Activated CD4-positive, alpha-beta memory T cell treated with anti-CD3 and anti-CD28 coated beads for 36 hours (primary cell): ENCODE results near the gene PTPRU. TPM values are rescaled to one million over a fixed set of nuclear protein-coding genes. Genes with fewer than 3 reads are reported as not detected.

ENCODE experiments used
- CTCF ChIA-PET: fragments of 350-600 bp; sonication (Branson Sonifier 250); formaldehyde crosslinking; loops from one replicate; lab custom pipeline; 2021; ENCODE audit warnings: antibody characterized with exemption, inconsistent platforms; lab: Charles Lee
- POLR2A ChIA-PET: fragments of 350-600 bp; sonication (Branson Sonifier 250); formaldehyde crosslinking; loops from one replicate; lab custom pipeline; 2021; ENCODE audit warnings: antibody characterized with exemption; lab: Charles Lee
- DNase-seq: peaks from one replicate; pipeline ENCODE4 v3.0.0-alpha.2; 2020
- H3K27ac Mint-ChIP-seq: one replicate; pipeline ENCODE4 v1.8.0; 2021; ENCODE audit warnings: mixed read lengths
- H3K27me3 Mint-ChIP-seq: one replicate; pipeline ENCODE4 v1.8.0; 2021; ENCODE audit warnings: mixed read lengths
- H3K36me3 Mint-ChIP-seq: one replicate; pipeline ENCODE4 v1.8.0; 2021; ENCODE audit warnings: mixed read lengths
- H3K4me1 Mint-ChIP-seq: one replicate; pipeline ENCODE4 v1.8.0; 2021; ENCODE audit warnings: low read depth, mixed read lengths
- H3K4me3 Mint-ChIP-seq: one replicate; pipeline ENCODE4 v1.8.0; 2021; ENCODE audit warnings: mild to moderate bottlenecking, mixed read lengths
- H3K9me3 Mint-ChIP-seq: one replicate; pipeline ENCODE4 v1.8.0; 2021; ENCODE audit warnings: mixed read lengths
- intact Hi-C: fragments of 100-400 bp; cut with micrococcal nuclease; formaldehyde crosslinking; loops from one replicate; pipeline ENCODE4 v1.15.1; 2023
- total RNA-seq, 2 experiments: library from RNA; stranded (reverse); gene quantifications; one replicate each; pipeline ENCODE4 v1.2.3, GENCODE V29; 2021

PTPRU gene
- total RNA-seq, 2 experiments from 2014 or later = 0.17 to 0.85 TPM

DNA sequence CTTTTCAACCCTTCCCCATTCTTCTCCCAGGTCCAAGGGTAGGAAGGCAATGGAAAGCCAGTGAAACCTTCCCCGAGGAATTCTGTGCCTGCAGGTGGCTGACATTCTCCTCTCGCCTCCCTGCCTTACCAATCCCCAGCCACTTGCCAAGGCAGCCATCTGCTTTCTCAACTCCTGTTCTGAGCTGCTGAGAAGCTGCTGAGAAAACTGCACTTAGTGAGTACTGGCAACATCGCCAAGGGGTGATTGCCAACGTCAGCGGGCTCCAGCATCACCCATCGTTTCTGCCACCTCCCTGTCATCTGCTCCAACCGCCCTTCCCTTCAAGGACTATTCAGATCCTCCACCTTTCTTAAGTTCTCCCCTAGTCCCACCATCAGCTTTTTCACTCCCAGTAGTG, 106.0 kb downstream of the PTPRU start:
- Mint-ChIP-seq H3K4me1 (no peaks in the 10 kb centered on the region), H3K9me3 (no peaks in the 10 kb centered on the region), H3K27ac (no peak overlapping the region), H3K27me3 (peaks cover 25% of the 10 kb centered on the region), H3K36me3 (no peaks in the 10 kb centered on the region), H3K4me3 (no peak overlapping the region)
- intact Hi-C loops = no loop called here
- ChIA-PET POLR2A (no interaction called here), CTCF (interaction anchor here (0.9 to 1.0 kb wide), 2 partner anchors 11 to 13 kb away, joined by 3 read pairs; no protein-coding TSS in a partner anchor)
- no peak for DNase-seq

GRCh38 chr1:29342983-29343382, 106.7 kb downstream of the PTPRU start:
- intact Hi-C loops = no loop called here
- Mint-ChIP-seq H3K27ac (no peak overlapping the region), H3K4me1 (no peaks in the 10 kb centered on the region), H3K4me3 (no peak overlapping the region), H3K9me3 (no peaks in the 10 kb centered on the region), H3K36me3 (no peaks in the 10 kb centered on the region), H3K27me3 (peaks cover 23% of the 10 kb centered on the region)
- ChIA-PET POLR2A (no interaction called here), CTCF (interaction anchor here (0.9 to 1.0 kb wide), 2 partner anchors 11 to 14 kb away, joined by 3 read pairs; no protein-coding TSS in a partner anchor)
- DNase-seq = no peak

DNA sequence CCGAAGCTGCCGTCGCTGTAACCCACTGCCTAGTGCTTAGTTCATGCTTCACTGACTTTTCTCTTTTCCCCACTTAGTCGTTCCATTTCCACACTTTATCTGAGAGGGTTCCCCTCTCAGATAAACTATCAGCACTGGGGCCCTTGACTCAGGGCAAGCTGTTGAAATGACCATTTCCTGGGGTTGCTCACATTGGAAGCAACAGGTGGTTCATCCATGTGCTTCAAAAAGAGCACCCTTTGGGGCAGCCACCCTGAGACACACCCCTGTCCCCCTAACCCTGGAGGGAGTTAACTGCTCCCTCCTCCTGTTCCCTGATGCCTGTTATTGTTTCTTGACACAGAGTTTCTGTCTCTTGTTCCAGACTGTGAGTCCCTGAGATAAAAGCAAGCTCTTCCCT, 107.2 kb downstream of the PTPRU start:
- H3K4me1 Mint-ChIP-seq = no peaks in the 10 kb centered on the region

GRCh38 chr1:29343908-29344307, 107.6 kb downstream of the PTPRU start:
- Mint-ChIP-seq H3K4me3 (no peak overlapping the region), H3K36me3 (no peaks in the 10 kb centered on the region), H3K9me3 (no peaks in the 10 kb centered on the region), H3K27ac (no peak overlapping the region), H3K4me1 (no peaks in the 10 kb centered on the region), H3K27me3 (peaks cover 24% of the 10 kb centered on the region)
- ChIA-PET POLR2A (no interaction called here), CTCF (no interaction called here)
- no peak for DNase-seq
- intact Hi-C loops = no loop called here

More for the DNA sequence above, 107.2 kb downstream of the PTPRU start:
- no peaks in the 10 kb centered on the region for H3K9me3 Mint-ChIP-seq
- CTCF ChIA-PET = no interaction called here
- peaks cover 23% of the 10 kb centered on the region for H3K27me3 Mint-ChIP-seq
- intact Hi-C loops = no loop called here
- no peak overlapping the region for H3K4me3 Mint-ChIP-seq
- H3K36me3 Mint-ChIP-seq = no peaks in the 10 kb centered on the region
- H3K27ac Mint-ChIP-seq = no peak overlapping the region
- POLR2A ChIA-PET = no interaction called here
- DNase-seq = no peak

DNA sequence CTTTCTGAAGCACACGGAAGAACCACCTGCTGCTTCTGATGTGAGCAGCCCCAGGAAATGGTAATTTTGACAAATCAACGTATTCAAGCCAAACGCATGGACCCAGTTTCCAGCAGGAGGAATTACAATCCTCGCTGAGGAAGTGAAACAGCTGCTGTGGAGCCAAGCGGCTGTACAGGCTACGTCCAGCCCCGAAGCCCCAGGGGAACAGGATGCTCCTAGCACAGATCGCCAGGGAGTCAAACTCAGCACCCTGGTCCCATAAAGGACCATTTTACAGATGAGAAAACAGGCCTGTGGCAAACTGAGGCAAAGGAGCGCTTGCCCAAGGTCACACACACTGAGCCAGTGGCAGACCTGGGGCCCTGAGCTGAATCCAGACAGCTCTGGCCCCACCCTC, 108.0 kb downstream of the PTPRU start:
- ChIA-PET POLR2A (no interaction called here), CTCF (no interaction called here)
- Mint-ChIP-seq H3K27me3 (peaks cover 24% of the 10 kb centered on the region), H3K4me1 (no peaks in the 10 kb centered on the region), H3K4me3 (no peak overlapping the region), H3K27ac (no peak overlapping the region), H3K9me3 (no peaks in the 10 kb centered on the region), H3K36me3 (no peaks in the 10 kb centered on the region)
- no peak for DNase-seq
- intact Hi-C loops = no loop called here

GRCh38 chr1:29346576-29346975, 110.3 kb downstream of the PTPRU start:
- no peaks in the 10 kb centered on the region for H3K9me3 Mint-ChIP-seq
- H3K4me3 Mint-ChIP-seq = no peak overlapping the region
- CTCF ChIA-PET = no interaction called here
- POLR2A ChIA-PET = no interaction called here
- intact Hi-C loops = no loop called here
- H3K4me1 Mint-ChIP-seq = no peaks in the 10 kb centered on the region
- H3K36me3 Mint-ChIP-seq = no peaks in the 10 kb centered on the region
- DNase-seq = no peak
- no peak overlapping the region for H3K27ac Mint-ChIP-seq
- H3K27me3 Mint-ChIP-seq = peaks cover 26% of the 10 kb centered on the region

- no peak for DNase-seq
- H3K27ac Mint-ChIP-seq = no peak overlapping the region
- ChIA-PET CTCF (no interaction called here), POLR2A (no interaction called here)
- intact Hi-C loops = no loop called here
- H3K36me3 Mint-ChIP-seq = no peaks in the 10 kb centered on the region
- H3K27me3 Mint-ChIP-seq = peaks cover 16% of the 10 kb centered on the region
- H3K4me1 Mint-ChIP-seq = no peaks in the 10 kb centered on the region
- H3K4me3 Mint-ChIP-seq = no peak overlapping the region
- no peaks in the 10 kb centered on the region for H3K9me3 Mint-ChIP-seq
These were observed 113.7 kb downstream of the PTPRU start for GRCh38 chr1:29349871-29350491.

DNA sequence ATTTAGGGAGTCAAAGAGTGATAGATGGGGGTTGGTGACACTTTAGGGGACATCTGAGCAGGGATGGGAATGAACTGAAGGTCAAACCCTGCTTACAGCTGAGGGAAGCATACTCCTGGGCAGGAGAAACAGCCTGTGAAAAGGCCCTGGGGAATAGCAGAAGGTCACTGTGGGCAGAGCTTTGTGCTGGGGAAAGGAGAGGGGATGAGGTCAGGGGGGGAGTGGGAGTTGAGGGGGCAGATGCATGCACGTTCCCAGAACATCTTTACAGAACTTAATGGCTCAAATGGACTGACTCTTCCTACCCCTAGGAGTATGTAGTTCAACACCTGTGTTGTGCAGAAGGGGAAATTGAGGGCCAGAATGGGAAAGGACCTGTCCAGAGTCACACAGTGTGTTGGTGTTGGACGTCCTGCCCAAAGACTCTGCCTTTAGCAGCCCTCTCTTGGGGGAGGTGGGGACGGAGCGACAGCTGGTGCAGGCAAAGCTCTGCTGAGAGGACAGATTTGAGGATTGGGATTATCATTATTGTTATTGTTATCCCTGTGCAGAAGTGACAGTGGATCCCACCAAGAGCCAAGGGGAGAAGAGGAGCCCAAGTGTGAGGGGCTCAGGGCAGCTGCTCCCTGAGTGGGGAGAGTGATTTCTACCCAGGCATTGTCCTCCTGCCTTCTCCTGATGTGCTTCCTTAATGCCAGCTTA, 116.5 kb downstream of the PTPRU start:
- POLR2A ChIA-PET = no interaction called here

DNA sequence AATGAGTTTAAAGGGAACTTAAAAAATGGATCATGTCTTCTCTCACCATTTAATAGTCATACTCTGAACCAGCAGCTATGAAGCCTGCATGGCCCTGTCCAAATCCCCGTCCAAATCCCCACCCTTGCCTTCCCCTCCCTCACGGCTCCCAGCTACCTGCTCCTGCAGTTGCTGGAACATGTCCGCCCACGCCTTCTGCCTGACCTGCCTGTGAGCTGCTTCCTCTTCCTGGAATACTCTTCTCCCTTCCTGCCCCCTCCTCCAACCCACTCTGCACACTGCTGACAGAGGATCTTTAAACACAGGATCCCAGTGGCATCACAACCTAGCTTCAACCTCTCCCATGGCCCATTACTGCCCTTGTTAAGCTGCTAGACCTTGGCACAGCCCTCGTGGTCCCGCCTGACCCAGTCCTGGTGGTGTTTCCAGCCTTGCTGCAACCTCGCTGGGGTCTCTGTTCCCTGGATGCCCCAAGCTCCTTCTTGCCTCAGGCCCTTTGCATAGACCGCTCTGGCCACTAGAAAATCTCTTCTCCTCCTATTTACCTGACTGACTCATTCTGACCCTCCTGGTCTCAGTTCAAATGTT, 118.3 kb downstream of the PTPRU start:
- Mint-ChIP-seq H3K4me3 (no peak overlapping the region), H3K9me3 (no peaks in the 10 kb centered on the region), H3K4me1 (no peaks in the 10 kb centered on the region), H3K36me3 (no peaks in the 10 kb centered on the region), H3K27ac (no peak overlapping the region), H3K27me3 (peaks cover 16% of the 10 kb centered on the region)
- intact Hi-C loops = no loop called here
- CTCF ChIA-PET = no interaction called here
- no peak for DNase-seq
- POLR2A ChIA-PET = no interaction called here

More for the DNA sequence above, 116.5 kb downstream of the PTPRU start:
- intact Hi-C loops = no loop called here
- Mint-ChIP-seq H3K9me3 (no peaks in the 10 kb centered on the region), H3K27ac (no peak overlapping the region), H3K4me3 (no peak overlapping the region), H3K36me3 (no peaks in the 10 kb centered on the region), H3K4me1 (no peaks in the 10 kb centered on the region), H3K27me3 (peaks cover 14% of the 10 kb centered on the region)
- DNase-seq = no peak
- CTCF ChIA-PET = no interaction called here

DNA sequence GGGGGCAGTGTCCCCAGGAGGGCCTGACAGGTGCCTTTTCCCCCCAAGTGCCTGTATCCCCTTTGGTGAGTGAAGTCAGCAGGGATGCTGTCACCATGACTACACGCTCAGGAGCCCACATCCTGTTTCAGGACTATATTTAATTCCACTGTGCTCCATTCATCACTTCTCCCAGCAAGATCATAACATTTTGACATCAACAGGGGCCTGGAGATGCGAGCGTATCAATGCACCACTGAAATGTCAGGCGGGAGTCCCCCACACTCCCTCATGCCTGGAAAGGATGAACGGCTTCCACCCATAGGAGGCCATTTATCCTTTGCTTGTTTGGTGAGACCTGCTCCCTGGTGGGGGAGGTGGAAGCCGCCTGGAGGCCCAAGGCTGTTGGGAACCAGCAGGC, 119.1 kb downstream of the PTPRU start:
- POLR2A ChIA-PET = no interaction called here
- H3K27ac Mint-ChIP-seq = no peak overlapping the region

GRCh38 chr1:29356663-29357062, 120.3 kb downstream of the PTPRU start:
- intact Hi-C loops = no loop called here
- POLR2A ChIA-PET = no interaction called here

More for the DNA sequence above, 119.1 kb downstream of the PTPRU start:
- DNase-seq = peak; percentile 9
- Mint-ChIP-seq H3K4me1 (no peaks in the 10 kb centered on the region), H3K27me3 (peaks cover 19% of the 10 kb centered on the region), H3K36me3 (no peaks in the 10 kb centered on the region), H3K4me3 (no peak overlapping the region), H3K9me3 (no peaks in the 10 kb centered on the region)
- intact Hi-C loops = no loop called here
- CTCF ChIA-PET = no interaction called here

GRCh38 chr1:29357452-29357851, 121.1 kb downstream of the PTPRU start:
- Mint-ChIP-seq H3K27ac (no peak overlapping the region), H3K4me3 (no peak overlapping the region)
- CTCF ChIA-PET = no interaction called here

More at GRCh38 chr1:29356663-29357062, 120.3 kb downstream of the PTPRU start:
- H3K4me1 Mint-ChIP-seq = no peaks in the 10 kb centered on the region
- no peak for DNase-seq
- no peak overlapping the region for H3K27ac Mint-ChIP-seq
- no peaks in the 10 kb centered on the region for H3K36me3 Mint-ChIP-seq
- CTCF ChIA-PET = no interaction called here
- H3K9me3 Mint-ChIP-seq = no peaks in the 10 kb centered on the region
- peaks cover 22% of the 10 kb centered on the region for H3K27me3 Mint-ChIP-seq
- H3K4me3 Mint-ChIP-seq = no peak overlapping the region

More at GRCh38 chr1:29357452-29357851, 121.1 kb downstream of the PTPRU start:
- intact Hi-C loops = no loop called here
- Mint-ChIP-seq H3K27me3 (peaks cover 24% of the 10 kb centered on the region), H3K9me3 (no peaks in the 10 kb centered on the region), H3K4me1 (no peaks in the 10 kb centered on the region), H3K36me3 (no peaks in the 10 kb centered on the region)
- POLR2A ChIA-PET = no interaction called here
- no peak for DNase-seq
